ENCODE results near the gene DNASE2B. TPM values are rescaled to one million over a fixed set of nuclear protein-coding genes. Genes with fewer than 3 reads are reported as not detected.
"Not testable (repeated sequence)": the region's sequence is repeated elsewhere in the genome, so short reads cannot be mapped to it uniquely, and the experiment has no call there.

The DNASE2B gene
- total RNA-seq, 1 donor from 2014 or later, result not detected

GRCh38 chr1:84442256-84442655 is 44.0 kb downstream of the DNASE2B start:
- intact Hi-C loops (cut with DNase I), result loop anchor here (2.0 to 5.0 kb wide), 2 partner anchors 163 to 310 kb away; no protein-coding TSS in a partner anchor
- no peak for DNase-seq (ENCODE audit: low spot score)

GRCh38 chr1:84442747-84443646 is 44.7 kb downstream of the DNASE2B start:
- intact Hi-C loops (cut with DNase I), result loop anchor here (2.0 to 5.0 kb wide), 2 partner anchors 162 to 309 kb away; no protein-coding TSS in a partner anchor
- not testable (repeated sequence) for DNase-seq (ENCODE audit: low spot score)

GRCh38 chr1:84448704-84449103 is 50.4 kb downstream of the DNASE2B start:
- DNase-seq (ENCODE audit: low spot score); intact Hi-C loops (cut with DNase I): not testable (repeated sequence)

GRCh38 chr1:84450910-84451309 is 52.6 kb downstream of the DNASE2B start:
- intact Hi-C loops (cut with DNase I), result no loop called here
- DNase-seq (ENCODE audit: low spot score), result no peak

- DNase-seq (ENCODE audit: low spot score), result no peak
- intact Hi-C loops (cut with DNase I), result no loop called here
Observed at GRCh38 chr1:84452436-84452835, 54.2 kb downstream of the DNASE2B start.

- DNase-seq (ENCODE audit: low spot score), result no peak
- intact Hi-C loops (cut with DNase I), result no loop called here
Observed at GRCh38 chr1:84462118-84462517, 63.8 kb downstream of the DNASE2B start.

Other genes with a start within 250 kb of the DNASE2B start
- gene SAMD13, start 96.8 kb upstream of the DNASE2B start, total RNA-seq, result 0.78 TPM
- 34.3 TPM for gene RPF1, start 80.8 kb downstream of the DNASE2B start, total RNA-seq
- gene SPATA1, start 107.9 kb downstream of the DNASE2B start, total RNA-seq, result 1.2 TPM
- 133 TPM for gene GNG5, start 108.1 kb downstream of the DNASE2B start, total RNA-seq
- gene CTBS, start 176.0 kb downstream of the DNASE2B start, total RNA-seq, result 11.6 TPM